WI38 (cell line): ENCODE measurements around the gene UQCC3.

Experiments
- H3K4me3 ChIP-seq: 2 replicates; pipeline ENCODE4 v1.5.1; 2011; ENCODE audit warnings: low read depth, mild to moderate bottlenecking, control low read depth, low read length
- TF ChIP-seq, protein P1 (sequence below): IDR thresholded peaks from 2 replicates; pipeline ENCODE4 v1.5.1; 2012; ENCODE audit warnings: low read depth, mild to moderate bottlenecking, control low read depth, low read length

UQCC3 gene

DNA sequence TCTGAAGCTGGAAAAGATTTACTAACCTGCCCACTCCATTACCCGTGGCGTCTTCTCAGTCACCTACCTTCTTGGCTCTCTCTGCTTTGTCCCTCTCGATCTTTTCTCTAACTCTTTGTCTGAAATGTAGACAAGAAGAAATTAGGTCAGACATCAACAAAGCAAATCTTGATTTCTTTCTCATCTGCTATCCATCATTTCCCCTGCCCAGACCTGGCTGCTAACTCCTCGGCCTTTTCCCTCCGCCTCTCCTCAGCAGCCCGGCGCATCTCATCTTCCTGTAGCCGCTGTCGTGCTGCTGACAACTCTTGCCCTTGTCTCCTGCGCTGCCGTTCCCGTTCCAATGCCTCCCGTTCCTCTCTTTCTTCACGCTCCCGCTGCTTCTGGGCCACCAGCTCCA lies 6.2 kb downstream of the UQCC3 start:
- TF ChIP-seq, protein P1, sequence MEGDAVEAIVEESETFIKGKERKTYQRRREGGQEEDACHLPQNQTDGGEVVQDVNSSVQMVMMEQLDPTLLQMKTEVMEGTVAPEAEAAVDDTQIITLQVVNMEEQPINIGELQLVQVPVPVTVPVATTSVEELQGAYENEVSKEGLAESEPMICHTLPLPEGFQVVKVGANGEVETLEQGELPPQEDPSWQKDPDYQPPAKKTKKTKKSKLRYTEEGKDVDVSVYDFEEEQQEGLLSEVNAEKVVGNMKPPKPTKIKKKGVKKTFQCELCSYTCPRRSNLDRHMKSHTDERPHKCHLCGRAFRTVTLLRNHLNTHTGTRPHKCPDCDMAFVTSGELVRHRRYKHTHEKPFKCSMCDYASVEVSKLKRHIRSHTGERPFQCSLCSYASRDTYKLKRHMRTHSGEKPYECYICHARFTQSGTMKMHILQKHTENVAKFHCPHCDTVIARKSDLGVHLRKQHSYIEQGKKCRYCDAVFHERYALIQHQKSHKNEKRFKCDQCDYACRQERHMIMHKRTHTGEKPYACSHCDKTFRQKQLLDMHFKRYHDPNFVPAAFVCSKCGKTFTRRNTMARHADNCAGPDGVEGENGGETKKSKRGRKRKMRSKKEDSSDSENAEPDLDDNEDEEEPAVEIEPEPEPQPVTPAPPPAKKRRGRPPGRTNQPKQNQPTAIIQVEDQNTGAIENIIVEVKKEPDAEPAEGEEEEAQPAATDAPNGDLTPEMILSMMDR = no peak
- peak overlapping the region; percentile 96 for H3K4me3 ChIP-seq

DNA sequence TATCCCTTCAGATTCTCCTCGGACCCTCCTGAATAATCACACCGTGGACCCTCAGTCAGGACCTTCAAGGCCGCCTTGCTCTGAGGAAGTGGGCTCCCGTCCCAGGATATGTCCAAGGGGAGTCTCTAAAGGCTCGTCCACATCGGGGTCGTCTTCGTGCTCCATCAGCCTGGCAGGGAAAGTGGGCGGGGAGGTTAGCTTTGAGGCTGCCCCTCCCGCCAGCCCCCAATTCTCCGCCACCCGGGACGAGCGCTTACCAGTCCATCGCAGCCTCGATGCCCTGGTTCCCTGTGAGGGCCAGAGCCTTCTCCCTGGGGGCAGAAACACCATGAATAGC lies 6.9 kb downstream of the UQCC3 start:
- TF ChIP-seq, protein P1 = no peak
- H3K4me3 ChIP-seq = peak overlapping the region; percentile 96

DNA sequence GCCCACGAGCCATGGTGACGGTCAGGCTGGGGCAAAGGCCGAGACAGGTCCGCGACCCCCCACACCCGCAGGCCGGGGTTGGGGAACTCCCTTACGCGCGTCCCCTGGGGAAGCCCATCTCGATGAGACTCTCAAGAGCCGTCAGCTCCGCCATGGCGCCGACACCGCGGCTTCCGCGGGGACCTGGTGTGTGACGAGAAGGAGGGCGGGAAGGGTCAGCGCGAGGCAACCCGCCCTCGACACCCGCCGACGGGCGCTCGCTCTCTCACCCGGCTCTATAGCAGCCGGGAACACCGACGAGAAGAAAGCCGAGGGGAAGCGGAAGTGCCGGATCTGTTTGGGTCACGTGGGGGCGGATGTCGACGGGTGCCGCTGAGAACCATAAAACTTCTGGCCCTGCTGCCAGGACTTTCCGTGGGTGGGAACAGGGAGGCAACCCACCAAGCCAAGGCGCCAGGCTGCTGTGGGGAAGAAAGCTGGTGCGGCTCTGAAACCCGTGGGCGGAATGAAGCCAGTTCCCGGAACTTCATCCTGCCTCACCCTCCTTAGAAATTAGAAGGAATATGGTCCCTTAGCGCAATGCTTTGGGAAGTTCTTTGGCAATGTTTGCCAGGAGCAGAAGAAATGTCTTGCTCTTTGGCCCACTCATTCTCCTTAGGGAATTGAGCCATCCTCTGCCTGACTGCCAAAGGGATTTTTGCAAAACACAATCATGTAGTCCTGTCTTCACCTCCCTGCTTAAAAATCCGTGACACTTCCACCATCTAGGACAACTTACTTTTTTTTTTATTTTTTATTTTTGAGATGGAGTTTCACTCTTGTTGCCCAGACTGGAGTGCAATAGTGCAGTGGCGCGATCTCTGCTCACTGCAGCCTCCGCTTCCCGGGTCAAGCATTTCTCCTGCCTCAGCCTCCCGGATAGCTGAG lies 7.6 kb downstream of the UQCC3 start, which contains the start of gene UBXN1:
Gene UBXN1, minus strand, starts transcription at position 304 of the 927 bp plus-strand sequence. Its CDS starts 150 bp downstream, at position 154.
- TF ChIP-seq, protein P1 = no peak
- peak within 1 kb of the TSS; percentile 96 for H3K4me3 ChIP-seq

DNA sequence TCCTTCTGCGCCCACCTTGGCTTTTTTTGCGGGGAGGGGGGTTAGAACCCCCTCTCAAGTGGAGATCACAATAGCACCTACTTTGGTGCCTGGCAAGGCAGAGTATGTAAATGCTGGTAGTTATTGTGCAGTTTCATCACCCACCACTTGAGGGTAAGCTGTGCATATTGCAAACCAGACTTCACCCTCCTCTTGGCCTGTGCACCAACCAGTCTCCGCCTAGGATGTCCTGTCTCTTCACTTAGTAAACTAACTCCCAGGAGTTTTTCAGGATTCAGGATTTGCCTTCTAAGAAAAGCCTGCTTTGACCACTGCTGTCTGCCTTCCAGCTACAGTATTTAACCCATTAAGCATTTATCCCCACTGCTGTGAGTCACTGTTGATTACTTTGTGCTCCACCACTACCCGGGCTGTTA lies 9.4 kb downstream of the UQCC3 start:
- TF ChIP-seq, protein P1 = peak; percentile 54
- H3K4me3 ChIP-seq = no peak overlapping the region

DNA sequence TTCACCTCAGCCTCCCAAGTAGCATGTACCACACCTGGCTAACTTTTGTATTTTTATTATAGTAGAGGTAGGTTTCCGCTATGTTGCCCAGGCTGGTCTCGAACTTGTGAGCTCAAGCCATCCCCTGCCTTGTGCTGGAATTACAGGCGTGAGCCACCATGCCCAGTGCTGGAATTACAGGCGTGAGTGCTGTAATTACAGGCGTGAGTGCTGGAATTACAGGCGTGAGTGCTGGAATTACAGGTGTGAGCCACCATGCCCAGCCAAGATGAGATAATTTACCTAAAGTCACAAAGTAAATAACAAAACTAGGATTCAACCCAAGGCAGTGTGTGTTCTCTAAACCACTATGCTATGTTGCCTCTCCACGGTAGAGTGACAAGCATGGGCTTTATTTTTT lies 11.0 kb downstream of the UQCC3 start:
- TF ChIP-seq, protein P1 = no peak
- H3K4me3 ChIP-seq = no peak overlapping the region

DNA sequence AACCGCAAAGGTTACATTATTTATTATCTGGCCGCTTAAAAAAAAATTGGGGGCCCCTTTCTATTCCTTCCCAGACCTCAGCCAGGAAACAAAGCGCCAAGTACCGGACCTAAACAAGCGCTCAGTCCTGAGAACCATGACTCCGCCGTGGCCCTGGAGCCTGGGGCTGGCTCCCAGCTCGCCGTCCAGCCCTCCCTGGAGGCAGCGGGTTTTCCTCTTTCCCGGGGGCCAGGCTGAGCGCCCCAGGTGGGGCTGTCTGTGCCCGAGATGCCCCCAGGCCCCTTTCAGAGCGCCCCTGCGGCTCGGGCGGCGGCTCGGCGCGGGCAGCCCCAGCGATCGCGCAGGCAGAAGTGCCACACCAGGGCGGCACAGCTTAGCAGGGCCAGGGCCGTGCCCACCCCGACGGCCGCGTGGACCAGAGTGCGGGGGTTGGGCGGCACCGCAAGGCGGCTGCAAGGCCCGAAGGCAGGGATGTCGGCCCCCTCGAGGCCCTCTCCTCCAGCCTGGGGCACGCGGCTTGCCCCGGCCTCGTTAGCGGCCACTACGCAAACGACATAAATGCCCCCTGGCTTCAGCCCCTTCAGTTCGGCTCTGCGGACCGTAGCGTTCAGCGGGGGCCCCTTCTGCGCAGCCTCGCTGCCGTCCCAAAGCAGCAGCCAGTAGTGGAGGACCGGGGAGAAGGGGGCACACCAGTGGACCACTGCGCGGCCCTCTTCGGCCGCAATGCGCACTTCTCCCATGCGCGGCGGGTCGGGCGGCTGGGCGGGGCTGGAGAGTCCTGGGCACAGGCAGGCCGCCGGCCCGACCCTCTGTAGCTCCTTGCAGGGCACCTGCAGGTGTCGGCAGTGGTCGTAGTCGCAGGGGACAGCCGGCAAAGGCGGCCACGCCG lies 16.3 kb downstream of the UQCC3 start:
- TF ChIP-seq, protein P1 = no peak
- 0 out of 2 replicates have a peak overlapping the region, but pooled peaks have one; percentile 2 for H3K4me3 ChIP-seq

DNA sequence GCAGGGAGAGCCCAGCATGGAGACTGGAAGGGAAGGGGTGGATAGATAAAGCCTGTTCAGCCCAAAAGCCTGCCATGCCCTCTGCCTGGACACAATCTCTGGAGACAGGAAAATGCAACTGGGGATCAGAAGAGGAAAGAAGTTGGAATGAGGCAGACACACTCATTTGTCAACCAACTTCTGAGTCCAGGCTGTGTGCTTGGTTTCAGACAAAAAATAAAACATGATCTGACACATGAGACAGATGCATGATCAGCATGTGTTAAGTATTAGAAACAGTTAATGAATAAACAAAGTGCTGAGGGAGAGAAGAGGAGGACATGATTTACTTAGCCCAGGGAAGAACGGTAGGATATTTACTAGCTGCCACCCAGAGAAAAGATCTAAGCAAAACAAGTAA lies 17.0 kb downstream of the UQCC3 start:
- TF ChIP-seq, protein P1 = no peak
- H3K4me3 ChIP-seq = peak overlapping the region; percentile 2
